PC-3 (cell line): Measurements from ENCODE around the gene ASMTL. TPM values are rescaled to one million over a fixed set of nuclear protein-coding genes. Genes with fewer than 3 reads are reported as not detected.
"Not testable (repeated sequence)": the region's sequence is repeated elsewhere in the genome, so short reads cannot be mapped to it uniquely, and the experiment has no call there.

Experiments
- ATAC-seq: fragments of 200-7000 bp; cut with Tn5 transposase; 2 replicates; pipeline ENCODE4 v1.9.1; 2020; ENCODE audit warnings: mild to moderate bottlenecking, moderate library complexity
- BruUV-seq: library from RNA; stranded (reverse); fragments of 400-500 nt; replicated peaks from 2 replicates; lab custom pipeline; 2021; lab: Mats Ljungman, UMichigan
- CTCF ChIA-PET: fragments of 300-600 bp; sonication (Branson Sonifier 250); formaldehyde crosslinking; loops from one replicate; lab custom pipeline; 2022; ENCODE audit warnings: antibody characterized with exemption; lab: Charles Lee
- POLR2A ChIA-PET: fragments of 300-600 bp; sonication (Branson Sonifier 250); formaldehyde crosslinking; loops from one replicate; lab custom pipeline; 2022; ENCODE audit warnings: antibody characterized with exemption; ENCODE audit not compliant: unreplicated experiment; lab: Charles Lee
- DNase-seq: peaks from one replicate; pipeline ENCODE4 v3.0.0-alpha.2; 2015
- H2AFZ ChIP-seq: fragments of 300-600 bp; sonication (generic); 2 replicates; pipeline ENCODE4 v1.6.0; 2016; ENCODE audit warnings: antibody characterized with exemption, low read length
- H3F3A ChIP-seq: fragments of 300-600 bp; sonication (generic); one replicate; pipeline ENCODE4 v1.6.0; 2017; ENCODE audit warnings: antibody characterized with exemption, low read length, control low read depth, mild to moderate bottlenecking; ENCODE audit not compliant: unreplicated experiment
- H3K27ac ChIP-seq: fragments of 300-600 bp; sonication (generic); 2 replicates; pipeline ENCODE4 v1.5.1; 2016; ENCODE audit warnings: mild to moderate bottlenecking, low read length
- H3K27me3 ChIP-seq: fragments of 300-600 bp; sonication (generic); 2 replicates; pipeline ENCODE4 v1.6.1; 2016; ENCODE audit warnings: low read length, mixed read lengths
- H3K36me3 ChIP-seq: fragments of 300-600 bp; sonication (generic); 2 replicates; pipeline ENCODE4 v1.6.1; 2016; ENCODE audit warnings: low read depth, mixed run types, low read length, mixed read lengths
- H3K4me1 ChIP-seq: fragments of 300-600 bp; sonication (generic); 2 replicates; pipeline ENCODE4 v1.5.1; 2016; ENCODE audit warnings: low read length; ENCODE audit not compliant: insufficient read depth
- H3K4me2 ChIP-seq: fragments of 300-600 bp; sonication (generic); 2 replicates; pipeline ENCODE4 v1.6.0; 2016; ENCODE audit warnings: low read length
- H3K4me3 ChIP-seq: fragments of 300-600 bp; sonication (generic); 2 replicates; pipeline ENCODE4 v1.5.1; 2016; ENCODE audit warnings: mild to moderate bottlenecking, low read length, mixed read lengths
- H3K79me2 ChIP-seq: fragments of 300-600 bp; sonication (generic); 2 replicates; pipeline ENCODE4 v1.6.1; 2017; ENCODE audit warnings: low read length, mixed read lengths
- H3K9ac ChIP-seq: fragments of 300-600 bp; sonication (generic); 2 replicates; pipeline ENCODE4 v1.6.0; 2016; ENCODE audit warnings: mild to moderate bottlenecking, low read length
- H3K9me2 ChIP-seq: fragments of 300-600 bp; sonication (generic); replicated peaks from 2 replicates; pipeline ENCODE4 v1.6.1; 2016; ENCODE audit warnings: mixed run types, low read length, mixed read lengths
- H3K9me3 ChIP-seq: fragments of 300-600 bp; sonication (generic); 2 replicates; pipeline ENCODE4 v1.6.1; 2016; ENCODE audit warnings: low read length, mixed read lengths
- H4K20me1 ChIP-seq: fragments of 300-600 bp; sonication (generic); 2 replicates; pipeline ENCODE4 v1.6.1; 2016; ENCODE audit warnings: low read length, mixed read lengths
- CTCF ChIP-seq: fragments of 300-600 bp; sonication (generic); conservative IDR thresholded peaks from 2 replicates; pipeline ENCODE4 v1.5.1; 2017; ENCODE audit warnings: antibody characterized with exemption, low read depth, mild to moderate bottlenecking, low read length
- EZH2 ChIP-seq: fragments of 300-600 bp; sonication (generic); IDR thresholded peaks from one replicate; pipeline ENCODE4 v1.6.1; 2017; ENCODE audit warnings: antibody characterized with exemption, mild to moderate bottlenecking, low read length; ENCODE audit not compliant: unreplicated experiment
- EZH2phosphoT487 ChIP-seq: fragments of 300-600 bp; sonication (generic); IDR thresholded peaks from 2 replicates; pipeline ENCODE4 v1.6.1; 2018; ENCODE audit warnings: mild to moderate bottlenecking, antibody characterized with exemption, low read length, borderline replicate concordance
- intact Hi-C: fragments of 100-400 bp; cut with micrococcal nuclease; formaldehyde crosslinking; loops from 2 replicates; pipeline ENCODE4 v1.9.0; 2023
- total RNA-seq: library from RNA; depleted of rRNA; stranded (reverse); fragments of >200 nt; gene quantifications from 2 replicates; pipeline ENCODE4 v1.2.3, GENCODE V29; 2014

Gene ASMTL
- total RNA-seq, 1 experiment from 2014 or later = 6.7 TPM

- Histone ChIP-seq H3K27ac (no peak overlapping the region), H3F3A (no peaks in the 10 kb centered on the region), H4K20me1 (peaks cover 8% of the 10 kb centered on the region; the same call in 1 of the 2 replicates), H3K4me1 (no peaks in the 10 kb centered on the region), H3K4me2 (no peak overlapping the region), H3K9me2 (no peaks in the 10 kb centered on the region), H2AFZ (no peak overlapping the region), H3K9me3 (no peaks in the 10 kb centered on the region), H3K9ac (no peak overlapping the region), H3K4me3 (no peak overlapping the region), H3K79me2 (no peaks in the 10 kb centered on the region), H3K27me3 (no peaks in the 10 kb centered on the region), H3K36me3 (peaks cover 7% of the 10 kb centered on the region)
- DNase-seq = no peak
- TF ChIP-seq EZH2 (no peak), EZH2phosphoT487 (no peak), CTCF (no peak)
- ChIA-PET CTCF (no interaction called here), POLR2A (no interaction called here)
- intact Hi-C loops = no loop called here
- peak; percentile 2; the same call in 1 of the 2 replicates for ATAC-seq
- BruUV-seq = no TSS peak
Observed at GRCh38 chrX:1380672-1381233, 72.0 kb downstream of the ASMTL start.

- Histone ChIP-seq H2AFZ (no peak overlapping the region), H3K9ac (no peak overlapping the region), H3K79me2 (no peaks in the 10 kb centered on the region), H3K9me2 (no peaks in the 10 kb centered on the region), H3K4me1 (no peaks in the 10 kb centered on the region), H3F3A (no peaks in the 10 kb centered on the region), H3K4me3 (no peak overlapping the region), H3K27ac (no peak overlapping the region), H3K27me3 (no peaks in the 10 kb centered on the region), H3K4me2 (no peak overlapping the region), H3K36me3 (no peaks in the 10 kb centered on the region), H3K9me3 (no peaks in the 10 kb centered on the region), H4K20me1 (no peaks in the 10 kb centered on the region)
- ATAC-seq (no peak), DNase-seq (no peak)
- ChIA-PET POLR2A (no interaction called here), CTCF (no interaction called here)
- no peak for TF ChIP-seq CTCF
- TF ChIP-seq EZH2 = no peak
- no peak for TF ChIP-seq EZH2phosphoT487
- BruUV-seq = no TSS peak
- intact Hi-C loops = no loop called here
Observed at GRCh38 chrX:1378306-1378759, 74.4 kb downstream of the ASMTL start.

GRCh38 chrX:1368385-1368698 lies 84.4 kb downstream of the ASMTL start:
- ChIA-PET CTCF (no interaction called here), POLR2A (no interaction called here)
- TF ChIP-seq CTCF (no peak), EZH2 (no peak), EZH2phosphoT487 (no peak)
- no peak overlapping the region for H3K4me2 ChIP-seq
- no peaks in the 10 kb centered on the region for H3K27me3 ChIP-seq
- H3K79me2 ChIP-seq = no peaks in the 10 kb centered on the region
- H3K9me3 ChIP-seq = no peaks in the 10 kb centered on the region
- no TSS peak for BruUV-seq
- no peaks in the 10 kb centered on the region for H3K36me3 ChIP-seq
- H3K27ac ChIP-seq = no peak overlapping the region
- no peaks in the 10 kb centered on the region for H3F3A ChIP-seq
- intact Hi-C loops = no loop called here
- DNase-seq (no peak), ATAC-seq (no peak)
- no peak overlapping the region for H3K4me3 ChIP-seq
- no peaks in the 10 kb centered on the region for H3K9me2 ChIP-seq
- H3K4me1 ChIP-seq = no peaks in the 10 kb centered on the region
- H3K9ac ChIP-seq = no peak overlapping the region
- H2AFZ ChIP-seq = no peak overlapping the region
- H4K20me1 ChIP-seq = no peaks in the 10 kb centered on the region

GRCh38 chrX:1366363-1366762 lies 86.3 kb downstream of the ASMTL start:
- BruUV-seq, H3K27ac ChIP-seq, ATAC-seq, H3K27me3 ChIP-seq, CTCF ChIA-PET, H3K9ac ChIP-seq, H3K4me3 ChIP-seq, POLR2A ChIA-PET, H3F3A ChIP-seq, H3K9me2 ChIP-seq, H3K4me2 ChIP-seq, H3K4me1 ChIP-seq, intact Hi-C loops, H3K79me2 ChIP-seq, H4K20me1 ChIP-seq, DNase-seq, H3K9me3 ChIP-seq, H3K36me3 ChIP-seq, H2AFZ ChIP-seq: not testable (repeated sequence)
